HFFc6 (cell line): ENCODE results near the gene PDZD8. TPM values are rescaled to one million over a fixed set of nuclear protein-coding genes. Genes with fewer than 3 reads are reported as not detected.

Experiments
- DNase-seq: peaks from one replicate; pipeline ENCODE4 v3.0.0-alpha.2; 2018
- H3K27ac Mint-ChIP-seq: 2 replicates; pipeline ENCODE4 v1.8.0; 2020; ENCODE audit warnings: mild to moderate bottlenecking, mixed read lengths
- H3K27me3 Mint-ChIP-seq: 2 replicates; pipeline ENCODE4 v1.8.0; 2021; ENCODE audit warnings: mild to moderate bottlenecking, moderate library complexity, mixed read lengths; ENCODE audit not compliant: insufficient read depth
- H3K36me3 Mint-ChIP-seq: 2 replicates; pipeline ENCODE4 v1.8.0; 2021; ENCODE audit warnings: low read depth, mixed read lengths
- H3K4me1 Mint-ChIP-seq: 2 replicates; pipeline ENCODE4 v1.8.0; 2020; ENCODE audit warnings: low read depth, mixed read lengths
- H3K4me3 Mint-ChIP-seq: 2 replicates; pipeline ENCODE4 v1.8.0; 2020; ENCODE audit warnings: mild to moderate bottlenecking, moderate library complexity, mixed read lengths
- H3K9me3 Mint-ChIP-seq: 2 replicates; pipeline ENCODE4 v1.8.0; 2020; ENCODE audit warnings: mild to moderate bottlenecking, mixed read lengths
- total RNA-seq, 6 experiments: library from RNA; stranded (reverse); fragmentation: NEBNext Ultra II Directional; extraction: Animal tissue kit (Norgen Biotek cat#: 25700); gene quantifications; 2 replicates in 1 of 6; 3 replicates in 5 of 6; pipeline ENCODE4 v1.2.3, GENCODE V29; 2021
- TF ChIP-seq, protein P1 (sequence below): fragments of 200-600 bp; sonication (generic); IDR thresholded peaks from 2 replicates; pipeline ENCODE4 v1.5.0; 2021; ENCODE audit warnings: antibody characterized with exemption, mild to moderate bottlenecking

Gene PDZD8
- total RNA-seq, 6 experiments from 2014 or later: 29.9 to 32.5 (median 31.5) TPM

DNA sequence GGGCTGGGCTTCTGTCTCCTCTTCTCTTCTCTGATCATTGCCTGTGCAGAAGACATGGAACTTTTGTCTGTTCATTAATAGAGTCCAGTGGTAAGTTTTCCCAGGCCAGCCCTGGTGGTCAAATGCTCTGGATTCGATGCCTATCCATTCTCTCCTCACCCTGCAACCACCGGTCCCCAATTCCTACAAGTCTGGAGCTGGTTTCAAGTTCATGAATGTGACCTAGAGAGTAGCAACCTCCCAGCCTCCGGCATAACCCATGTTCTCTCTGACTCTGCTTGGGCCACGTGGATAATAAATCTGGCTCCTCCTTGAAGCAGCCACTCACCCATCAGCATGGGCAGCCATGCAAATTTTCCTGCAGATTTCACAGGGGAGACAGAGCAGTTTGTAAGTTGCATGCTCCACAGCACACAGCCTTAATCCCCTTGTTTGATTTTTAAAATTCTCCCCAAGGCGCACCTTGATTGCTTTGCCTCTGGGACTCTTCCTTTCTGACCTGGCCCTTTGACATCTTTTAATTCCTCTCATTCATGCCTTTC lies 37.3 kb upstream of the PDZD8 start:
- H3K4me3 Mint-ChIP-seq: no peak overlapping the region
- H3K4me1 Mint-ChIP-seq: peaks cover 10% of the 10 kb centered on the region
- H3K27me3 Mint-ChIP-seq: peaks cover 17% of the 10 kb centered on the region
- no peaks in the 10 kb centered on the region for H3K36me3 Mint-ChIP-seq
- H3K27ac Mint-ChIP-seq: no peak overlapping the region
- TF ChIP-seq, protein P1, sequence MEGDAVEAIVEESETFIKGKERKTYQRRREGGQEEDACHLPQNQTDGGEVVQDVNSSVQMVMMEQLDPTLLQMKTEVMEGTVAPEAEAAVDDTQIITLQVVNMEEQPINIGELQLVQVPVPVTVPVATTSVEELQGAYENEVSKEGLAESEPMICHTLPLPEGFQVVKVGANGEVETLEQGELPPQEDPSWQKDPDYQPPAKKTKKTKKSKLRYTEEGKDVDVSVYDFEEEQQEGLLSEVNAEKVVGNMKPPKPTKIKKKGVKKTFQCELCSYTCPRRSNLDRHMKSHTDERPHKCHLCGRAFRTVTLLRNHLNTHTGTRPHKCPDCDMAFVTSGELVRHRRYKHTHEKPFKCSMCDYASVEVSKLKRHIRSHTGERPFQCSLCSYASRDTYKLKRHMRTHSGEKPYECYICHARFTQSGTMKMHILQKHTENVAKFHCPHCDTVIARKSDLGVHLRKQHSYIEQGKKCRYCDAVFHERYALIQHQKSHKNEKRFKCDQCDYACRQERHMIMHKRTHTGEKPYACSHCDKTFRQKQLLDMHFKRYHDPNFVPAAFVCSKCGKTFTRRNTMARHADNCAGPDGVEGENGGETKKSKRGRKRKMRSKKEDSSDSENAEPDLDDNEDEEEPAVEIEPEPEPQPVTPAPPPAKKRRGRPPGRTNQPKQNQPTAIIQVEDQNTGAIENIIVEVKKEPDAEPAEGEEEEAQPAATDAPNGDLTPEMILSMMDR: no peak
- DNase-seq: no peak
- no peaks in the 10 kb centered on the region for H3K9me3 Mint-ChIP-seq

DNA sequence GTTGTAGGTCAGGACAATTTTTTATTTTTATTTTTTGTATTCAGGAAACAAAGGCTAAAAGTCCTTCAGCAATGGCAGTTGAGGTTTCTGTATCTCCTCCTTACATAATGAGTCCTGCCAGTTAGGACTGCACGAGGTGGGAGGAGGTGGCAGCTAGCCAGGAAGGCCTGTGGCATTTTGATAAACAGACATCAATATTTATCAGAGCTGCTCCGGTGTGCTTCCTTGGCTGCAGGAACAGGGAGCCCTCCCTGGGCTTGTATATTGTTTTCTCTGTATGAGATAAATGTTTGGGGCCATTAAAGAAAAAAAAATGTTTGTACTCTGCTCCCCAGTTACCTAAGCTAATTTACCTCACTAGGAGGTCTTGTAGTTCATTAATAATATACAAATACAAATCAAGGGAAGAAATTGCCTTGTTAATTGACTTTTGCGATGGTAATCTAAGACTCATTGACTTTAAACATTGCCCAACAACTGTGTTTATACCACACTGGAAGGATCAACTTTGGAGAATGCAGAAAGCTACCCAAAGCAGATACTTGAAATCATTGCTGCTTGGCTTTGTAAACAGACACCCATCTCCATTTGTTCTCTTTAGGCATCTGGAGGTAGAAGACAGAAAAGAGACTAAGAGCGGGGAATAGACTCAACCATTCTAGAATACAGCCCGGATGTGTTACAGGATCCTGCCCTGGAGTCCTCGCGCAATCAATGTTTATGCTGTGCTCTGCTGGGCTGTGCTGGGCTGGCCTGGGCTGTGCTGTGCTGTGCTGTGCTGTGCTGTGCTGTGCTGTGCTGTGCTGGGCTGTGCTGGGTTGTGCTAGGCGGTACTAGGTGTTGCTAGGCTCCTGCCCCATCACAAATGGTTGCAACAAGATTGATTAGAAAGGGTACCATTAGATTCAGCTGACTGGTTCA lies 36.5 kb upstream of the PDZD8 start:
- H3K4me1 Mint-ChIP-seq: peaks cover 10% of the 10 kb centered on the region
- TF ChIP-seq, protein P1: no peak
- no peaks in the 10 kb centered on the region for H3K9me3 Mint-ChIP-seq
- H3K4me3 Mint-ChIP-seq: no peak overlapping the region
- peaks cover 19% of the 10 kb centered on the region for H3K27me3 Mint-ChIP-seq
- no peaks in the 10 kb centered on the region for H3K36me3 Mint-ChIP-seq
- no peak for DNase-seq
- no peak overlapping the region for H3K27ac Mint-ChIP-seq

DNA sequence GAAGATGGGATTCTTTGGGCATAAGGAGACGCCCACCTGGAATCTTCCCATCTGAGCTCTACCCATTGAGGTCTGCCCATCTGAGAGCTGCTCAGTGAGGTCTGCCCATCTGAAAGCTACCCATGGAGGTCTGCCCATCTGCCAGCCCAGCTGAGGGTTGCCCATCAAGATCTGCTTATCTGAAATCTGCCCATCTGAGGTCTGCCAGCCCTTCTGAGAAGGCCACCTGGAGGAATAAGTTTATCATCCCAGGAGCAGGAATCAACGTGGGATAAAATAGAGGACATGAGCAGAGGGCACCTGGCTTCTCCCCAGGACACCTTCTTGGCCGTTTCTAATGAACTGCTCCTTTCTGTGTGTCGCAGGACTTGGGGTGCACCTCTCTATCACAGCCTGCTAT lies 35.3 kb upstream of the PDZD8 start:
- Mint-ChIP-seq H3K9me3 (no peaks in the 10 kb centered on the region), H3K4me3 (no peak overlapping the region), H3K4me1 (peaks cover 10% of the 10 kb centered on the region), H3K27me3 (peaks cover 20% of the 10 kb centered on the region), H3K27ac (no peak overlapping the region), H3K36me3 (no peaks in the 10 kb centered on the region)
- TF ChIP-seq, protein P1: no peak
- no peak for DNase-seq

DNA sequence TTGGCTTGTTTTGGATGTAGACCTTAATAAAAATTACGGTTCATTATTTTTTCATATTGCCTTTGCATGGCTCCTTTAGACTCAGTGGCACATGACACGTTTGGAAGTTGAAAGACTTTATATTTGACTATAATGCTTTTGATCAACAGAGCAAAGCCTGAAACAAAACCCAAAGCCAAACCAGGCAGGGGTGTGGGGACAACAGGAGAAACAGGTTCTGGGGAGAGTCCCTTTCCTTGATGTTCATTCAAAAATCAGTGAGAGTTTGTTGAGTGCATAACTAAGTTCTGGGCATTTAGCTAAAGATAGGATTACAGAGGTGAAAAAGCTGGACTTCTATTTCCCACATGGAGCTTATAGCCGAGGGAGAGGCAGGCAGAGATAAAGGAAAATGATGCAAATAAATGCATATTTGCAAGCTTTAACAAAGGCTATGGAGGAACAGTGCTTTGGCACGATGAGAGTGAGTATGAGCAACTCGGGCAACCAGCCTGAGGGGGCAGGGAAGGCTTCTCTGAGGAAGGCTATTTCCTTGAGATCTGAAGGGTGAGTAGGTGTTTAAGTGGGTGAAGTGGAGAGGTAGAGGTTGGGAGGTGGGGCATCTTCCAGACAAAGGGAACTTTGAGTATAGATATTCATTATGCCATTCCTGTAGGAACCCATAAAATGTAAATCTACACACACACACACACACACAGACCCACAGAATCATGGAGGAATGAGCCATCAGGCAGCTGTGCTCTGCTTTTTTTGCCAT lies 34.5 kb upstream of the PDZD8 start:
- Mint-ChIP-seq H3K9me3 (no peaks in the 10 kb centered on the region), H3K4me1 (peaks cover 10% of the 10 kb centered on the region), H3K36me3 (no peaks in the 10 kb centered on the region), H3K27me3 (peaks cover 20% of the 10 kb centered on the region), H3K27ac (no peak overlapping the region), H3K4me3 (no peak overlapping the region)
- TF ChIP-seq, protein P1: no peak
- DNase-seq: no peak

DNA sequence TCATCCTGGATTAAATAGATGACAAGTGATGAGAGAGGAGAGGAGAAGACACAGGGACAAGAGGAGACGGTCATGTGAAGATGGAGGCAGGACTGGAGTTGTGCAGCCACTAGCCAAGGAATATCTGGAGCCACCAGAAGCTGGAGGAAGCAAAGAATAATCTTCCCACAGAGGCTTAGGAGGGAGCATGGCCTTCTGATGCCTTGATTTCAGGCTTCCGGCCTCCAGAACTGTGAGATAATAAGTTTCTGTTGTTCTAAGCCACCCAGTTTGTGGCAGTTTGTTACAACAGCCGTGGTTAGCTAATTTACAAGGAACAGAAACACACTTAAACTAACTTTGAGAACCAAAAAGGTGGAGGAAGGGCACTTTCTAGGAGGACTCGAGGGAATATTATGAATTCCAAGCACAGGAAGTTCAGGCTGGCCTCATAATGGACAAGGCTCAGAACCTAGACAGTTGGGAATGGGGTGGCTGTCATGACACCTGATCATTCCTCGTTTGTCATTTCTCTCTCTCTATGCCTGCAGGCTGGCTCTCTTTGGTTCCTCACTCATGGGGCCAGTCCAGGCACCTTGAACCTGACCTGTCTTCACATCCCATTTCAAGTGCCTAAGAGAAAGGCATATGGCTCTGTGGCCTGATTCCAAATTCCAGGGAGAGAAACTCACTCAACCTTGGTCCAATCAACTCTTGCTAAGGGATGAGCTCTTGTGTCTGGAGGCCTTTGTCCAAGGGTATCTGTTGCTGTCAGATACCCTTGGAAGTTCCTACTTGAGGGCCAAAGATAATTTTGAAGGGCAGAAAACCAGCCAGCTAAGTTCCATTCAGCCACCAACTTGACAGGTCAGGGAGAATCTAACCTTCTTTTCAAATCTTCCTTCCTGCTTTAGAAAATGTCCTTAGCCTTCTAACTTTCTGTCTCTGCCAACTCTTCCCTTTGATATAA lies 33.5 kb upstream of the PDZD8 start:
- peaks cover 21% of the 10 kb centered on the region for H3K27me3 Mint-ChIP-seq
- no peak overlapping the region for H3K4me3 Mint-ChIP-seq
- DNase-seq: no peak
- TF ChIP-seq, protein P1: no peak
- H3K4me1 Mint-ChIP-seq: peaks cover 1% of the 10 kb centered on the region
- no peaks in the 10 kb centered on the region for H3K36me3 Mint-ChIP-seq
- H3K9me3 Mint-ChIP-seq: no peaks in the 10 kb centered on the region
- no peak overlapping the region for H3K27ac Mint-ChIP-seq
